GDM1 (cell line): ENCODE measurements around the gene RFT1.

Experiments
- DNase-seq: peaks from one replicate; lab custom pipeline; 2025; lab: John Stamatoyannopoulos, UW

Gene RFT1

GRCh38 chr3:53149006-53149690 lies 18.9 kb upstream of the RFT1 start:
- DNase-seq: no peak

- no peak for DNase-seq
Measured at GRCh38 chr3:53147903-53148400, 17.7 kb upstream of the RFT1 start.

- no peak for DNase-seq
Measured at GRCh38 chr3:53147151-53147902, 17.1 kb upstream of the RFT1 start.

- DNase-seq: no peak
Measured at GRCh38 chr3:53146319-53146891, 16.2 kb upstream of the RFT1 start.

- DNase-seq: no peak
Measured at GRCh38 chr3:53145713-53146080, 15.5 kb upstream of the RFT1 start.

GRCh38 chr3:53144862-53145712 lies 14.9 kb upstream of the RFT1 start:
- no peak for DNase-seq

GRCh38 chr3:53144446-53144845 lies 14.2 kb upstream of the RFT1 start:
- no peak for DNase-seq

- peak; percentile 44 for DNase-seq
Measured at GRCh38 chr3:53142986-53143385, 12.8 kb upstream of the RFT1 start.

- DNase-seq: peak; percentile 46
Measured at GRCh38 chr3:53140847-53141845, 10.9 kb upstream of the RFT1 start.

GRCh38 chr3:53139906-53140846 lies 9.9 kb upstream of the RFT1 start:
- peak; percentile 29 for DNase-seq

GRCh38 chr3:53137835-53138446 lies 7.7 kb upstream of the RFT1 start:
- no peak for DNase-seq

- no peak for DNase-seq
Measured at GRCh38 chr3:53137221-53137620, 7.0 kb upstream of the RFT1 start.

GRCh38 chr3:53134631-53135232 lies 4.5 kb upstream of the RFT1 start:
- peak; percentile 63 for DNase-seq

- DNase-seq: no peak
Measured at GRCh38 chr3:53132347-53132746, 2.1 kb upstream of the RFT1 start.

GRCh38 chr3:53131096-53131495 lies 861 bp upstream of the RFT1 start:
- DNase-seq: no peak

GRCh38 chr3:53129344-53129743 lies 891 bp downstream of the RFT1 start:
- DNase-seq: no peak

GRCh38 chr3:53126601-53127000 lies 3.6 kb downstream of the RFT1 start:
- no peak for DNase-seq

GRCh38 chr3:53123953-53124352 lies 6.3 kb downstream of the RFT1 start:
- no peak for DNase-seq

- no peak for DNase-seq
Measured at GRCh38 chr3:53123510-53123909, 6.7 kb downstream of the RFT1 start.
